ENCODE results near the gene ANO2. TPM values are rescaled to one million over a fixed set of nuclear protein-coding genes. Genes with fewer than 3 reads are reported as not detected.

The ANO2 gene
- total RNA-seq, 1 experiment from 2014 or later, result 0.68 TPM

DNA sequence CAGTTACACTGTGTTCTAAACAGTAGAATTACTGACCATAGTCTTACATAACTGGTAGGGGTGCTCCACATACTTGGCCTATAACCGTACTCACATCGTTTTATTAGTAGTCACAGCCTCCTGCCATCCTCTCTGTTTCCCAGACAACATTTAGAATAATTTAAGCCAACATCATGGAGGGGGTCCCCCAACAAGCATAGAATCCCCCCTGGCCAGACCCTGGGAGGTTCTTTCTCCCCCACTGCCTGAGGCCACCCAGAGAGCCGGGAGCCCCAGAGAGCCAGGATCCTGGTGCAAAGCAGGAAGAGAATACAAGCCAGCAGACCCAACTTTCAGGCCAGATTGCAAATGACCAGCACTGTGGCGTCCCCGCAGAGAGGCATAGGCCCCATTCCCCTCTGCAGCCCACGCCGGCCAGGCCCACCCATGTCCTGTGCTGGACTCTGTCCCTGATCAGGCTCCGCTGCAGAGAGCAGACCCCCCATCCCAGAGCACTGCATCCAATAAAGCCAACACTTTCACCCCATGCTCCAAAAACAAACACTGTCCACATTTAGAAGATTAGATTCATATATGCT lies 317.9 kb downstream of the ANO2 start:
- Histone ChIP-seq H3K4me1 (no peaks in the 10 kb centered on the region), H3K36me3 (ENCODE audit: control insufficient read depth, insufficient read depth, low read length) (no peaks in the 10 kb centered on the region), H3K4me3 (ENCODE audit: low read depth, low read length) (no peak overlapping the region), H3K9me3 (no peaks in the 10 kb centered on the region), H3K27me3 (replicated peaks; ENCODE audit: control insufficient read depth, insufficient read depth, low read length) (no peaks in the 10 kb centered on the region)
- no TSS peak for BruUV-seq (replicated peaks)
- Mint-ChIP-seq H3K27ac (ENCODE audit: unreplicated experiment) (no peak overlapping the region), H3K4me1 (ENCODE audit: low read depth, unreplicated experiment) (no peaks in the 10 kb centered on the region), H3K4me3 (ENCODE audit: unreplicated experiment) (no peak overlapping the region), H3K27me3 (ENCODE audit: insufficient read depth, unreplicated experiment) (peaks cover 3% of the 10 kb centered on the region), H3K36me3 (ENCODE audit: insufficient read depth, unreplicated experiment) (no peaks in the 10 kb centered on the region), H3K9me3 (ENCODE audit: unreplicated experiment) (no peaks in the 10 kb centered on the region)
- TF ChIP-seq, protein P1, sequence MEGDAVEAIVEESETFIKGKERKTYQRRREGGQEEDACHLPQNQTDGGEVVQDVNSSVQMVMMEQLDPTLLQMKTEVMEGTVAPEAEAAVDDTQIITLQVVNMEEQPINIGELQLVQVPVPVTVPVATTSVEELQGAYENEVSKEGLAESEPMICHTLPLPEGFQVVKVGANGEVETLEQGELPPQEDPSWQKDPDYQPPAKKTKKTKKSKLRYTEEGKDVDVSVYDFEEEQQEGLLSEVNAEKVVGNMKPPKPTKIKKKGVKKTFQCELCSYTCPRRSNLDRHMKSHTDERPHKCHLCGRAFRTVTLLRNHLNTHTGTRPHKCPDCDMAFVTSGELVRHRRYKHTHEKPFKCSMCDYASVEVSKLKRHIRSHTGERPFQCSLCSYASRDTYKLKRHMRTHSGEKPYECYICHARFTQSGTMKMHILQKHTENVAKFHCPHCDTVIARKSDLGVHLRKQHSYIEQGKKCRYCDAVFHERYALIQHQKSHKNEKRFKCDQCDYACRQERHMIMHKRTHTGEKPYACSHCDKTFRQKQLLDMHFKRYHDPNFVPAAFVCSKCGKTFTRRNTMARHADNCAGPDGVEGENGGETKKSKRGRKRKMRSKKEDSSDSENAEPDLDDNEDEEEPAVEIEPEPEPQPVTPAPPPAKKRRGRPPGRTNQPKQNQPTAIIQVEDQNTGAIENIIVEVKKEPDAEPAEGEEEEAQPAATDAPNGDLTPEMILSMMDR (IDR thresholded peaks at IDR 0.05; ENCODE audit: insufficient read depth in 1 of 2, low read depth in 1 of 2, low read length in 1 of 2, severe bottlenecking in 1 of 2, unreplicated experiment in 1 of 2), result no peak
- ChIA-PET CTCF (no interaction called here), POLR2A (no interaction called here)
- intact Hi-C loops (cut with micrococcal nuclease; ENCODE audit: unreplicated experiment), result no loop called here
- DNase-seq, result no peak

DNA sequence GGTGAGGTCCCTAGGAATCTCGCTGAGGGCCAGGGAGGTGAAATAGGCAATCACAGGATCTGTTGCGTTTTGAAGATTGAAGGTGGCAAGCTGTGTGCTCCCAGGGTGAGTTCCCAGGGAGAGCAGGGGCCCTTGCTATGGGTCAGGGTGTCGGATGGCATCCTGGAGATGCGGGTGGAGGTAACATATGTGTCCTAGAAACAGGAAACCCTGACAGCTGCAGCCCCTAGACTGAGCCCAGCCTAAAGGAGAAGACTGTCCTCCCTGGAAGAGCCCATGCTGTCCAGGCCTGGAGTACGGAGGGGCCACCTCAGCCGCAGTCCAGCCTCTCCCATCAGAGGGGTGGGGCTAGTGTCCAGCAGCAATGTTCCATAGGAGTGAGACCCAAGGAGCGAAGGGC lies 318.9 kb downstream of the ANO2 start:
- no peak for DNase-seq
- ChIA-PET CTCF (no interaction called here), POLR2A (no interaction called here)
- Histone ChIP-seq H3K36me3 (ENCODE audit: control insufficient read depth, insufficient read depth, low read length) (no peaks in the 10 kb centered on the region), H3K4me3 (ENCODE audit: low read depth, low read length) (no peak overlapping the region), H3K4me1 (no peaks in the 10 kb centered on the region), H3K27me3 (replicated peaks; ENCODE audit: control insufficient read depth, insufficient read depth, low read length) (no peaks in the 10 kb centered on the region), H3K9me3 (no peaks in the 10 kb centered on the region)
- Mint-ChIP-seq H3K27me3 (ENCODE audit: insufficient read depth, unreplicated experiment) (peaks cover 3% of the 10 kb centered on the region), H3K4me1 (ENCODE audit: low read depth, unreplicated experiment) (no peaks in the 10 kb centered on the region), H3K9me3 (ENCODE audit: unreplicated experiment) (no peaks in the 10 kb centered on the region), H3K4me3 (ENCODE audit: unreplicated experiment) (no peak overlapping the region), H3K27ac (ENCODE audit: unreplicated experiment) (no peak overlapping the region), H3K36me3 (ENCODE audit: insufficient read depth, unreplicated experiment) (no peaks in the 10 kb centered on the region)
- TF ChIP-seq, protein P1 (IDR thresholded peaks at IDR 0.05; ENCODE audit: insufficient read depth in 1 of 2, low read depth in 1 of 2, low read length in 1 of 2, severe bottlenecking in 1 of 2, unreplicated experiment in 1 of 2), result no peak
- intact Hi-C loops (cut with micrococcal nuclease; ENCODE audit: unreplicated experiment), result no loop called here
- BruUV-seq (replicated peaks), result no TSS peak

DNA sequence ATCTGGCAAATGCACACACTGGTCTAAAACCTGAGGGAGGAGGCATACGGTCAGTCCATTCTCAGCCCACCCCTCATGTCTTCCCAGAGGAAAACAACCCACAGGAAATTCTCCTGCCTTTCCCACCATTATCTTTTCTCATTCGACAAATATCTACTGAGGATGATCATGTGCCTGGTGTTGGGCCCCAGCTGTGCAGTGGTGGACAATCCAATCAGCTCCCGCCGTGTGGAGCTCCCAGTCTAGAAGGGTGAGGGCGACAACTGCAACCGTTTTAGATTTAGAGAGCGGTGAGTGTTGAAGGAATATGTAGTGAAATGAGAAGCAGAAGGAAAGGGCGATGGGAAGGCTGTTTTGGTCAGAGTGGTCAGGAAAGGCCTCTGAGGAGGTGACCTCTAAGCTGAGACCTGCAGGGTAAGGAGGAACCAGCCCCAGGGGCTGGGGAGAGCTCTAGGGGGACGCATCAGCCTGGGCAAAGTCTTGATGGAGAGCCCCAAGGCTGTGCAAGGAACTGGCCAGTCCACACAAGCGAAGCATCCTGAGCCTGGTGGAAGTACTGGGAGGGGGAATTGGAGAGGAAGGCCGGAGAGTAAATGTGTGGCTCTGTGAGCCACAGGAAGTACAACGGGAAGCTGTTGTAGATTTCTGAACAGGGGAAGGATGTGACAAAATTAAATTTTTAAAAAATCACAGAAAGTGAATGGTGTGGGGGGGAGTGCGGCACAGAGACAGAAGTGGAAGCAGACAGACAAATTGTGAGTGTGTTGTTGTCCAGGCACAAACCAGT lies 320.4 kb downstream of the ANO2 start:
- Mint-ChIP-seq H3K4me1 (ENCODE audit: low read depth, unreplicated experiment) (no peaks in the 10 kb centered on the region), H3K9me3 (ENCODE audit: unreplicated experiment) (no peaks in the 10 kb centered on the region), H3K4me3 (ENCODE audit: unreplicated experiment) (no peak overlapping the region), H3K36me3 (ENCODE audit: insufficient read depth, unreplicated experiment) (no peaks in the 10 kb centered on the region), H3K27me3 (ENCODE audit: insufficient read depth, unreplicated experiment) (peaks cover 3% of the 10 kb centered on the region), H3K27ac (ENCODE audit: unreplicated experiment) (no peak overlapping the region)
- ChIA-PET CTCF (no interaction called here), POLR2A (no interaction called here)
- no peaks in the 10 kb centered on the region for H3K4me1 ChIP-seq
- no peaks in the 10 kb centered on the region for H3K27me3 ChIP-seq (replicated peaks; ENCODE audit: control insufficient read depth, insufficient read depth, low read length)
- H3K4me3 ChIP-seq (ENCODE audit: low read depth, low read length), result no peak overlapping the region
- intact Hi-C loops (cut with micrococcal nuclease; ENCODE audit: unreplicated experiment), result no loop called here
- DNase-seq, result no peak
- no TSS peak for BruUV-seq (replicated peaks)
- H3K9me3 ChIP-seq, result no peaks in the 10 kb centered on the region
- TF ChIP-seq, protein P1 (IDR thresholded peaks at IDR 0.05; ENCODE audit: insufficient read depth in 1 of 2, low read depth in 1 of 2, low read length in 1 of 2, severe bottlenecking in 1 of 2, unreplicated experiment in 1 of 2), result no peak
- H3K36me3 ChIP-seq (ENCODE audit: control insufficient read depth, insufficient read depth, low read length), result no peaks in the 10 kb centered on the region
